RWPE1 (cell line): ENCODE measurements around the gene TBC1D22A.

Source experiments
- CTCF ChIA-PET: fragments of 350-600 bp; sonication (Branson Sonifier 250); formaldehyde crosslinking; extraction: SDS; loops from one replicate; lab custom pipeline; 2021; lab: Yijun Ruan, JAX
- POLR2A ChIA-PET: fragments of 400-600 bp; formaldehyde crosslinking; extraction: SDS; loops from one replicate; lab custom pipeline; 2020; ENCODE audit warnings: antibody characterized with exemption; ENCODE audit not compliant: low non-redundant PET; lab: Yijun Ruan, JAX
- DNase-seq: peaks from one replicate; pipeline ENCODE4 v3.0.0; 2012; ENCODE audit warnings: low spot score
- H3K27ac ChIP-seq: fragments of 450-650 bp; 2 replicates; pipeline ENCODE4 v1.5.1; 2017
- CTCF ChIP-seq: fragments of 450-650 bp; conservative IDR thresholded peaks from 2 replicates; pipeline ENCODE4 v1.5.1; 2017; ENCODE audit warnings: low read depth, mild to moderate bottlenecking

Gene TBC1D22A

GRCh38 chr22:47149976-47150375, 387.5 kb downstream of the TBC1D22A start:
- POLR2A ChIA-PET: no interaction called here
- CTCF ChIA-PET: no interaction called here
- no peak for DNase-seq
- no peak overlapping the region for H3K27ac ChIP-seq
- TF ChIP-seq CTCF: no peak

GRCh38 chr22:47150426-47150825, 388.0 kb downstream of the TBC1D22A start:
- DNase-seq: no peak
- no peak overlapping the region for H3K27ac ChIP-seq
- TF ChIP-seq CTCF: no peak
- ChIA-PET CTCF (no interaction called here), POLR2A (no interaction called here)

- DNase-seq: no peak
- POLR2A ChIA-PET: no interaction called here
- no peak for TF ChIP-seq CTCF
- CTCF ChIA-PET: no interaction called here
- no peak overlapping the region for H3K27ac ChIP-seq
These were observed 388.6 kb downstream of the TBC1D22A start for GRCh38 chr22:47151064-47151463.

GRCh38 chr22:47151490-47151889, 389.0 kb downstream of the TBC1D22A start:
- no peak overlapping the region for H3K27ac ChIP-seq
- ChIA-PET POLR2A (no interaction called here), CTCF (no interaction called here)
- DNase-seq: no peak
- TF ChIP-seq CTCF: no peak

GRCh38 chr22:47152236-47152635, 389.8 kb downstream of the TBC1D22A start:
- TF ChIP-seq CTCF: no peak

GRCh38 chr22:47152938-47153337, 390.5 kb downstream of the TBC1D22A start:
- ChIA-PET POLR2A (no interaction called here), CTCF (no interaction called here)
- DNase-seq: no peak
- TF ChIP-seq CTCF: no peak
- no peak overlapping the region for H3K27ac ChIP-seq

More at GRCh38 chr22:47152236-47152635, 389.8 kb downstream of the TBC1D22A start:
- DNase-seq: no peak
- no peak overlapping the region for H3K27ac ChIP-seq
- CTCF ChIA-PET: no interaction called here
- POLR2A ChIA-PET: no interaction called here

GRCh38 chr22:47153854-47154525, 391.5 kb downstream of the TBC1D22A start:
- POLR2A ChIA-PET: no interaction called here

More at GRCh38 chr22:47153854-47154525, 391.5 kb downstream of the TBC1D22A start:
- no peak for TF ChIP-seq CTCF
- peak overlapping the region; percentile 63 for H3K27ac ChIP-seq
- no peak for DNase-seq
- CTCF ChIA-PET: no interaction called here
